Glutamatergic neuron (in vitro differentiated cells): Measurements from ENCODE around the gene EP300. TPM values are rescaled to one million over a fixed set of nuclear protein-coding genes. Genes with fewer than 3 reads are reported as not detected.

Experiments used
- DNase-seq: peaks from one replicate; pipeline ENCODE4 v3.0.0; 2022
- H3K27ac Mint-ChIP-seq: one replicate; pipeline ENCODE4 v1.8.0; 2020; ENCODE audit warnings: mild to moderate bottlenecking, mixed read lengths, inconsistent platforms; ENCODE audit not compliant: unreplicated experiment
- H3K27me3 Mint-ChIP-seq: one replicate; pipeline ENCODE4 v1.8.0; 2020; ENCODE audit warnings: mild to moderate bottlenecking, moderate library complexity, mixed read lengths, inconsistent platforms; ENCODE audit not compliant: unreplicated experiment
- H3K36me3 Mint-ChIP-seq: one replicate; pipeline ENCODE4 v1.8.0; 2020; ENCODE audit warnings: mild to moderate bottlenecking, mixed read lengths, inconsistent platforms; ENCODE audit not compliant: unreplicated experiment
- H3K4me1 Mint-ChIP-seq: one replicate; pipeline ENCODE4 v1.8.0; 2020; ENCODE audit warnings: mild to moderate bottlenecking, low read depth, mixed read lengths, inconsistent platforms; ENCODE audit not compliant: unreplicated experiment
- H3K4me3 Mint-ChIP-seq: one replicate; pipeline ENCODE4 v1.8.0; 2020; ENCODE audit warnings: mild to moderate bottlenecking, mixed read lengths, inconsistent platforms; ENCODE audit not compliant: unreplicated experiment
- H3K9me3 Mint-ChIP-seq: one replicate; pipeline ENCODE4 v1.8.0; 2020; ENCODE audit warnings: mild to moderate bottlenecking, moderate library complexity, mixed read lengths, inconsistent platforms; ENCODE audit not compliant: unreplicated experiment
- total RNA-seq: library from RNA; stranded (reverse); fragmentation: NEBNext Ultra II Directional; extraction: Animal tissue kit (Norgen Biotek cat#: 25700); gene quantifications from one replicate; pipeline ENCODE4 v1.2.1, GENCODE V29; 2021; ENCODE audit not compliant: unreplicated experiment
- TF ChIP-seq, protein P1 (sequence below): fragments of 200-600 bp; sonication (generic); IDR thresholded peaks from one replicate; pipeline ENCODE4 v1.5.0; 2021; ENCODE audit not compliant: partially characterized antibody, unreplicated experiment

Gene EP300
- total RNA-seq, 1 donor from 2014 or later: 127 TPM

DNA sequence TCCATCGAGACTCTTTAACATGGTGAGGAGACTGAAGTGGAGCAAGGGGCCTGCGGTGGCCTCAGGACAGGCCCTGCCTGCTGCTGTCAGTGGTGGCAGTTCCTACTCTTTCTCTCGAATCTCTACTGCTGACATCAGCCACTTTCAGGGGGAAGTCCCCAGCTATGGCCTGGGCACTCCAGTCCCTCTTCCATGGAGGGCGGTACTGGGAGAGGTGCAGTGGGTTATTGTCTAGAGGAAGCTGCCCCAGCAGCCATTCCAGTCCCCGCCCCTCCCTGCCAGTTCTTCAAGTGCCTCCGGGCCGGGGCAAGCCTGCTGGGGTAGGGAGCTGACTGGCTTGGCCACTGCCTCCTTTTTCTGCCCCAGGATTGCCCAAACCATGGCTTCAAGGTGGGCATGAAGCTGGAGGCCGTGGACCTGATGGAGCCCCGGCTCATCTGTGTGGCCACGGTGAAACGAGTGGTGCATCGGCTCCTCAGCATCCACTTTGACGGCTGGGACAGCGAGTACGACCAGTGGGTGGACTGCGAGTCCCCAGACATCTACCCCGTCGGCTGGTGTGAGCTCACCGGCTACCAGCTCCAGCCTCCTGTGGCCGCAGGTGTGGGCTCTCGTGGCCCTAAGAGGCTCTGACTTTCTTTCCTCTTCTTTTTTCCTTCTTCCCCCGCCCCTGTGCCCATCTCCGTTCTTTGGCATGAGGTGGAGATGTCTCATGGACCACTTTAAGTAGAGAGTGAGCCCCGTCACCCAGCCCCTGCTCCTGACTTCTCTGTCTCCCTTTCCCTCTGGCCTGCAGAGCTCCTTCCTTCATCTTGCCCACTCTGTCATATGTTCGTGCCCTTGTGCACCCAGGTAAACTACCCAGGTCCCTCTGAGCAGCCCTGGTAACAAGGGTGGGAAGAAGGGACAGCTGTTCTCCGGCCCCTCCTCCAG is 134.6 kb downstream of the EP300 start:
- peaks cover 6% of the 10 kb centered on the region for H3K9me3 Mint-ChIP-seq
- DNase-seq: no peak
- no peak overlapping the region for H3K4me3 Mint-ChIP-seq
- H3K27me3 Mint-ChIP-seq: no peaks in the 10 kb centered on the region
- H3K36me3 Mint-ChIP-seq: no peaks in the 10 kb centered on the region
- no peak overlapping the region for H3K27ac Mint-ChIP-seq
- TF ChIP-seq, protein P1, sequence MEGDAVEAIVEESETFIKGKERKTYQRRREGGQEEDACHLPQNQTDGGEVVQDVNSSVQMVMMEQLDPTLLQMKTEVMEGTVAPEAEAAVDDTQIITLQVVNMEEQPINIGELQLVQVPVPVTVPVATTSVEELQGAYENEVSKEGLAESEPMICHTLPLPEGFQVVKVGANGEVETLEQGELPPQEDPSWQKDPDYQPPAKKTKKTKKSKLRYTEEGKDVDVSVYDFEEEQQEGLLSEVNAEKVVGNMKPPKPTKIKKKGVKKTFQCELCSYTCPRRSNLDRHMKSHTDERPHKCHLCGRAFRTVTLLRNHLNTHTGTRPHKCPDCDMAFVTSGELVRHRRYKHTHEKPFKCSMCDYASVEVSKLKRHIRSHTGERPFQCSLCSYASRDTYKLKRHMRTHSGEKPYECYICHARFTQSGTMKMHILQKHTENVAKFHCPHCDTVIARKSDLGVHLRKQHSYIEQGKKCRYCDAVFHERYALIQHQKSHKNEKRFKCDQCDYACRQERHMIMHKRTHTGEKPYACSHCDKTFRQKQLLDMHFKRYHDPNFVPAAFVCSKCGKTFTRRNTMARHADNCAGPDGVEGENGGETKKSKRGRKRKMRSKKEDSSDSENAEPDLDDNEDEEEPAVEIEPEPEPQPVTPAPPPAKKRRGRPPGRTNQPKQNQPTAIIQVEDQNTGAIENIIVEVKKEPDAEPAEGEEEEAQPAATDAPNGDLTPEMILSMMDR: no peak
- no peaks in the 10 kb centered on the region for H3K4me1 Mint-ChIP-seq

DNA sequence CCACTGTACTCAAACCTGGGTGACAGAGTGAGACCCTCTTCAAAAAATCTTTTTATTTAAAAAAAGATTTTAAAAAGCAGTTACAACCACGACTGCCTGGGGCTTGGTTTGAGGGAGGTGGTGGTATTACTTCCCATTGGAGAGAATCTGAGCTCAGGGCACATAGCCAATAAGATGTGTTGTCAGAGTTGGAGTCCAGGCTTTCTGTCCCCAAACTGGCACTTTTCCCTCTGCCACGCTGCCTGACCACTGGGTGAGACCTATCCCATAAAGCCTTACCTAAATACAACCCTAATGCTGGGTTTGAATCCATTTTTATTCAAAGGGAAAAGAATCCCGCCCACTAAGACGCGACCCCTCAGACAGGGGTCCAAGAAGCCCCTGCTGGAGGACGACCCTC is 136.8 kb downstream of the EP300 start:
- H3K36me3 Mint-ChIP-seq: no peaks in the 10 kb centered on the region
- no peaks in the 10 kb centered on the region for H3K27me3 Mint-ChIP-seq
- H3K4me3 Mint-ChIP-seq: no peak overlapping the region
- H3K4me1 Mint-ChIP-seq: no peaks in the 10 kb centered on the region
- H3K9me3 Mint-ChIP-seq: peaks cover 6% of the 10 kb centered on the region
- DNase-seq: no peak
- no peak overlapping the region for H3K27ac Mint-ChIP-seq
- TF ChIP-seq, protein P1: no peak

Other genes starting within 250 kb of the EP300 start
- gene ST13, start 236.0 kb upstream of the EP300 start, total RNA-seq: 196 TPM
- 20.7 TPM for gene XPNPEP3, start 235.4 kb upstream of the EP300 start, total RNA-seq
- gene DNAJB7, start 230.5 kb upstream of the EP300 start, total RNA-seq: not detected
- 66.4 TPM for gene RBX1, start 141.2 kb upstream of the EP300 start, total RNA-seq
- 20.9 TPM for gene L3MBTL2, start 112.7 kb downstream of the EP300 start, total RNA-seq
- 0.27 TPM for gene CHADL, start 148.3 kb downstream of the EP300 start, total RNA-seq
- gene RANGAP1, start 193.6 kb downstream of the EP300 start, total RNA-seq: 80.8 TPM
- 51.6 TPM for gene ZC3H7B, start 208.9 kb downstream of the EP300 start, total RNA-seq